ENCODE measurements around the gene KDM4D.

- TF ChIP-seq CTCF (IDR thresholded peaks at IDR 0.05), result no peak
- no peak for TF ChIP-seq POLR2A (IDR thresholded peaks at IDR 0.05)
- no peak for TF ChIP-seq POLR2AphosphoS5 (IDR thresholded peaks at IDR 0.05)
These were observed 45.2 kb upstream of the KDM4D start for GRCh38 chr11:94928117-94928990.
